GM21529 (cell line): ENCODE results near the gene PNPLA2.

Experiments
- ATAC-seq: cut with Tn5 transposase; IDR thresholded peaks from one replicate; pipeline ENCODE4 v1.9.1; 2021; ENCODE audit not compliant: unreplicated experiment

The PNPLA2 gene

GRCh38 chr11:798093-798713 is 20.5 kb upstream of the PNPLA2 start, which contains the start of gene SLC25A22:
Gene SLC25A22 (minus strand): TSS chr11:798281. CDS start chr11:795006, 3,275 bp downstream.
- ATAC-seq, result peak; percentile 55

DNA sequence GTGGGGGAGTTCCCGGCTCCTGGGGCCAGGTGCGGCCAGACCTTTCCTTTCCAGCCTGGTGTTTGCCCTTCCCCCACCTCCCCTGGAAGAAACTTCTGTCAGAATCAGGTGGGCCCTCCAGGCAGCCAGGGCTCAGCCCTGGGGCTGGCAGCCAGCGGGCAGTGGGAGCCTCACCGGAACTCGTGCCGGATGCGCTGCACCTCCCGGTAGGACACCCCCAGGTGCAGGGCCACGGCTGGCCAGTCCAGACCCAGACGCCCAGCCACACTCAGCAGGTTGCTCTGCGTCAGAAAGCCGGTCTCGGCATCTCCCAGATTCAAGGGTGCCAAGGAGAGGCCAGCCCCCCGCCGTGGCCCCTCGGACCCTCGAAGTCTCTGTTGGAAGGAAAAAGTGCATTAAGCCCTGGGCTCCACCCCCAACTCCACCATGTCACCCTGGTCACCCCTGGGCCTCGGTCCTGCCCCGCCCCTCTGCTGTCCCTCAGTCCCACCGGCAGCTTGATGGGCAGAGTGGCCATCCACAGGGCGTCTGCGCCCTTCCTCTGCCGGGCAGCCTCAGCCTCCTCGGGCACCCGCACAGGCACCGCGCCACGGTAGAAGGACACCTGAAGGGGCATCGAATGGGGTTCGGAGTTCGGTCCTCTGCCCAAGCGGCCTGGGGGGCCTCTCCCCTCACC is 18.9 kb upstream of the PNPLA2 start:
- no peak for ATAC-seq

- ATAC-seq, result no peak
These were observed 18.2 kb upstream of the PNPLA2 start for GRCh38 chr11:800473-800872.

DNA sequence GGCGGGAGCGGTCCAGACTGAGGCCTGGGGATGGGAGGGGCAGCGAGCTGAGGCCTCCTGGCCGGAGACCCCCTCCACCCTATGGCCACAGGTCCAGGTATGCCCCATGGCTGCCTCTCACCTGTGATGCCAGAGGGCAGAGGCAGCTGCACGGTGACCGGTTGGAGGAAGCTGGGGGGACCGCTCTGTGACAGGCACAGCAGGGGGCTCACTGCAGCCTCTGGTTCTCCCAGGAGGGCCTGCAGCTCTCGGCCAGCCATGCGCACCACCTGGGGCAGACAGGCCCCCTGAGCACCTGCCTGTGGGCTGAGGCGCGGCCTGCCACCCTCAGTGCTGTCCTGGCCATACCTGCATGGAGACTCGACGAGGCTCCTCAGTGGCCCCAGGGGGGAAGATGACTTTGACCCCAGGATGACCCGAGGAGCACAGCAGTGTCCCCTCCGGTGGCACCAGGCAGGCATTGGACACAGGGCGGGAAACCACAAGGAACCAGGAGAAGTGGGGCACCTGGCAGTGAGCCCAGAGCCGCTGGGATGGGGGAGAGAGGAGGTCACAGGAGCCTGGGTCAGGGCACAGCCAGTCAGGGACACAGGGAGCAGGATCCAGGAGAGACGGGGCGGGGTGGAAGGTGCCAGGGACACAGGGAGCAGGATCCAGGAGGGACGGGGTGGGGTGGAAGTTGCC is 17.5 kb upstream of the PNPLA2 start:
- no peak for ATAC-seq

- no peak for ATAC-seq
These were observed 16.6 kb upstream of the PNPLA2 start for GRCh38 chr11:802018-802617.

- ATAC-seq, result no peak
These were observed 15.8 kb upstream of the PNPLA2 start for GRCh38 chr11:802693-803466.

DNA sequence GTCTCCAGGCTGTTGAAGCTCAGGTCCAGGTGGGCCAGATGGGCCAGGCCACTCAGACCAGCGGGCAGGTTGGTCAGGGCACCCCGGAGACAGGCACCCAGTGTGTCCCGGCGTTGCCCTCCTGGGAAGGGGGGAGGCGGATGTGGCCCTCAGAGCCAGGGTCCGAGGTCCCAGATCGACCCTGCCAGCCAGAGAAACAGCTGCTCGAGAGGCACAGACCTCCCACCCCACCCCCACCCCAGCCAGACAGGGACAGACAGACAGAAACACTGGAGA is 15.3 kb upstream of the PNPLA2 start:
- ATAC-seq, result no peak

DNA sequence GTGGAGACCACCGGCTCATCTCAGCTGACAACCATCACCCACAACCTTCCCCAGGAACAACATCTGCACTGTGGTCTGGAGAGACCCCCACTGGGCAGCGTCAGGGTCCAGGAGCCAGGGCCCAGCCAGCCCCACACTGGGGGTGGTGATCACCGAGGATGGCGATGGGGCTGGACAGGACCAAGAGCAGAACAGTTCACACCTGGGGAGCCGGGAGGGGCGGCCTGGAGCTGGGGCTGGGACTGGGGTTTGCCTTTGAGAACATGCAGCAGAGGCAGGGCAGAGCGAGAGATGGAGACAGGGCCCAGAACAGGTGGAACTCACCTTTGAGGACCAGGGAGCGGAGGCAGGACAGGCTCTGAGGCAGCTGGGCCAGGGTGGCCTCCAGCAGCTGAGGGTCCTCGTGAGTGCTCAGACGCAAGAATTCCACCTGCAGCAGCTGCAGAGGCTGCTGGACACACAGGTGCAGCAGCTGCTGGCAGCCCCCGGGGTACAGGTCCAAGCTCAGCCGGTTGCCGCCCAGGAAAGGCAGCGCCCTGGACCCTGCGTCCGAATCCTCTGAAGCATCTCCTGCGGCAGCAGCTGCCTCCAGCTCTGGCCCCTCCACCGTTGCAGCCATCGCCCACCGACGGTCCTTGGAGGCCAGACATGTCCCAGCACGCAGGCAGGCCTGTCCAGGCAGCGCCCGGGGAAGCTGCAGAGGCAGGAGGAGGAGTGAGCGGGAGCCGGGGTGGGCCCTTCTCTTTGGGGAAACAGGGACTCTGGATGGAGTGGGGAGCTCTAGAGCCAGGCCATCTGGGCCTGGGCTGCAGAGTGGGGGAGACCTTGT is 14.7 kb upstream of the PNPLA2 start:
- no peak for ATAC-seq

DNA sequence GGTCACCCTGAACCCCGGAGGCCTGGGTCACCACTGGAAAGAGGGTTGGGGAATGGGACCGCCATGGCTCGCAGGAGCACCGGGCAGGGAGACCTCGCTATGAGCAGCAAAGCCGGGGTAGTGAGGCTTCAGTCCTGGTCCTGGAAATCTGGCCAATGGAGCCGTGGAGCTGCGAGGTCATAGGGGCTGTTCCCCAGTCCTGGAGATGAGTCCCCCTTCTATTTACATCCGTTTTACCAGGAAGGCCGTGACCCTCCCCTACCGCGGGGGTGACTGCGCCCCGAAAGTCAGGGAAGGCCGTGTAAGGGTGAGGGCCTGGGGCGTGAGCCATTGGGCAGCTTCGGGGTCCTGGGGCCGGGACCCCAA is 14.1 kb upstream of the PNPLA2 start:
- ATAC-seq, result no peak

DNA sequence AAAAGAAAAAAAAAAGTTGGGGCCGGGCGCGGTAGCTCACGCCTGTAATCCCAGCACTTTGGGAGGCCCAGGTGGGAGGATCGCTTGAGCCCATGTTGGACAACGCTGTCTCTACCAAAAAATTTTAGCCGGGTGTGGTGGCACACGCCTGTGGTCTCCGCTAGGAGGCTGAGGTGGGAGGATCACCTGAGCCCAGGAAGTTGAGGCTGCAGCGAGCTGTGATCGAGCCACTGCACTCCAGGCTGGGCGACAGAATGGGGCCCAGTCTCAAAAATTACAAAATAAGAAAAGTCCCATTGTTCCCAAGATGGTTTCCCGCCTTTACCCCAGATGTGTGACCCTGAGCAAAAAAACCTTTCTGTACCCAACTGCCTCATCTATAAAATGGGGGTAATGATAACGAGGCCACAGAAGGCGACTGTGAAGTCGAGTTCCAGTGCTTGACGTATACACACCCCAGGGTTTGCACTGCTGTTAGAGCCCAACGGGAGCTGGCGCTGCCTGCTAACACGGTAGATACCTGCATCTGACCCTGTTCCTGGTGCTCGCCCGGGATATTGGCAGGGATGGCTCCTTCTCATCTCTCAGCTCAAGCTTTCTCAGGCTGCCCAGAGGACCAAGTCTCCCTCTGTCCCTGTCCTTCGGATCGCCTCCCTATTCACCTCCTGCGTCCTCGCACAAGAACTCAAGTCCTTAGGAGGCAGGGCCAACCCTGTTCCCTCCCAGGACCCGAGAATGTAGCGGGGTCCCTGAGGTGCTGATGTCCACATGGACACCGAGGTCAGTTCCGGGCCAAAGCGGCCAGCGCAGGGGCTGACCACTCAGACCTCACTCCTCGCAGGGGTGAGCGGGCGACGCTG is 10.1 kb upstream of the PNPLA2 start:
- ATAC-seq, result peak; percentile 1

GRCh38 chr11:809287-810039 is 9.3 kb upstream of the PNPLA2 start, which contains the start of gene RPLP2:
Gene RPLP2 (plus strand): TSS chr11:809967. CDS start chr11:810235, 268 bp downstream.
- peak; percentile 72 for ATAC-seq

GRCh38 chr11:810040-810567 is 8.6 kb upstream of the PNPLA2 start:
- no peak for ATAC-seq

DNA sequence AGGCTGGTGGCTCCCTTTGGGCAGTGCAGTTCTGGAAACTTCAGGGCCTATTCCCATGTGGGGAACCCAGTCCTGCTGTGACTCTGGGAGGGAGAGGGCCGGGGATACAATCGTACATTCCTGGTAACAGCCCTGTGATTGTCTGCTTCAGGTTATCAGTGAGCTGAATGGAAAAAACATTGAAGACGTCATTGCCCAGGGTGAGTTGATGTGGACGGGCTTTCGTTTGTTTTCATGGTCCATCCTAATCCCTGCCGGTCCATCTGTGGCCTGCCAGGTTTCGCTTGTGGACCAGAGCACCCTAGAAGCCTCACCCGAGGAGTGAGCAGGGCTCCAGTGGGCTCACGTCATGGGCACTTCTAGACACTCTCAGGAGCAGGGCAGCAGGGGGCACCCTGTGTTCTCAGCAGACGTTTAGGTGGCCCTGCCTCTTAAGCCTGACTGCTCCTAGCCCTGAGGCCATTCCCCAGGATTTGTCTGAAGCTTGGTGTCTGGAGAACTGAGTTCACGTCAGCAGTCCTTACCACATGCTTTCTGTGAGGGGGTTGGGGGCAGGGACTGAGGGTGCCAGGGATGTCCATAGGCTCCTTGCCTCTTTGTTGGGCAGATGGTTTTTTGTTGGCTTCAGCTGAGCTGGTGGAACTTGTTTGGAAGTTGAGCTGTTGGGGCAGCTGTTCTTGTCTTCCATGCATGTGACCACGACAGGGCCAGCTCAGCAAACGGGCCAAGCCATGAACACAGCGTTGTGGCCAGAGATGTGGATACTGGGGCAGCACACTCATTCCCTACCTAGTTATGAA is 7.1 kb upstream of the PNPLA2 start:
- no peak for ATAC-seq

- ATAC-seq, result no peak
These were observed 6.3 kb upstream of the PNPLA2 start for GRCh38 chr11:812390-812789.

GRCh38 chr11:813072-813455 is 5.7 kb upstream of the PNPLA2 start:
- no peak for ATAC-seq

GRCh38 chr11:813456-814096 is 5.1 kb upstream of the PNPLA2 start:
- no peak for ATAC-seq
